Ishikawa (cell line): ENCODE measurements around the gene NCOA5.

Experiments used
- CEBPB ChIP-seq: IDR thresholded peaks from 2 replicates; pipeline ENCODE4 v1.6.1; 2012
- EGR1 ChIP-seq: IDR thresholded peaks from 2 replicates; pipeline ENCODE4 v1.6.1; 2012
- FOXM1 ChIP-seq: IDR thresholded peaks from 2 replicates; pipeline ENCODE4 v1.6.1; 2012; ENCODE audit warnings: low read depth, borderline replicate concordance
- MAX ChIP-seq: IDR thresholded peaks from 2 replicates; pipeline ENCODE4 v1.6.1; 2012
- REST ChIP-seq: IDR thresholded peaks from 2 replicates; pipeline ENCODE4 v1.6.1; 2012; ENCODE audit warnings: low read depth, mild to moderate bottlenecking
- TAF1 ChIP-seq: IDR thresholded peaks from 2 replicates; pipeline ENCODE4 v1.6.1; 2012; ENCODE audit warnings: low read depth, mild to moderate bottlenecking
- TCF12 ChIP-seq: IDR thresholded peaks from 2 replicates; pipeline ENCODE4 v1.6.1; 2012; ENCODE audit warnings: low read depth
- TEAD4 ChIP-seq: IDR thresholded peaks from 2 replicates; pipeline ENCODE4 v1.6.1; 2012
- USF1 ChIP-seq: IDR thresholded peaks from 2 replicates; pipeline ENCODE4 v1.6.1; 2012
- YY1 ChIP-seq: IDR thresholded peaks from 2 replicates; pipeline ENCODE4 v1.6.1; 2012; ENCODE audit warnings: low read depth

GRCh38 chr20:46133886-46134654, 44.3 kb upstream of the NCOA5 start:
- TF ChIP-seq TCF12: no peak
- no peak for TF ChIP-seq CEBPB
- no peak for TF ChIP-seq REST
- TF ChIP-seq EGR1: no peak
- TF ChIP-seq FOXM1: no peak
- TF ChIP-seq USF1: no peak
- no peak for TF ChIP-seq TEAD4
- no peak for TF ChIP-seq TAF1
- no peak for TF ChIP-seq YY1
- TF ChIP-seq MAX: no peak
